LNCAP (cell line): Measurements from ENCODE around the gene ARHGEF37.

Experiments used
- TF ChIP-seq, protein P1 (sequence below): fragments of 450-650 bp; IDR thresholded peaks from 2 replicates; pipeline ENCODE4 v1.5.1; 2017; ENCODE audit warnings: mild to moderate bottlenecking

ARHGEF37 gene

DNA sequence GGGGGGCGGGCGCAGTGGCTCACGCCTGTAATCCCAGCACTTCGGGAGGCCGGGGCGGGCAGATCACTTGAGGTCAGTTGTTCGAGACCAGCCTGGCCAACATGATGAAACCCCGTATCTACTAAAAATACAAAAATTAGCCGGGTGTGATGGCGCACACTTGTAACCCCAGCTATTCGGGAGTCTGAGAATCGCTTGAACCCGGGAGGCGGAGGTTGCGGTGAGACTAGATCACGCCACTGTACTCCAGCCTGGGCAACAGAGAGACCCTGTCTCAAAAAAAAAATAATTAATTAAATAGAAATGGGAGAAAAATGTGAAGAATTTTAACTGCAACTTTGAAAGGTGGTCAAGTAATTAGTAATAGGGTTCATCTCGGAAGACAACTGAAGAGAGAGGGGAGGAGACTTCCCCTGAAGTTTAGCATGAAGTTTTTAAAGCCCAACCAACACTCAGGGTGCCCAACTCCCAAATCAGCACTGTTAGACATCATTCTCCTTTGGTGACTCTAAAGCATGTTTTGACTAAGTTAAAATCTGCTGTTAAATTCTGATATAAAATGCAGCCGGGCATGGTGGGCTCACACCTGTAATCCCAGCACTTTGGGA is 28.6 kb upstream of the ARHGEF37 start:
- TF ChIP-seq, protein P1, sequence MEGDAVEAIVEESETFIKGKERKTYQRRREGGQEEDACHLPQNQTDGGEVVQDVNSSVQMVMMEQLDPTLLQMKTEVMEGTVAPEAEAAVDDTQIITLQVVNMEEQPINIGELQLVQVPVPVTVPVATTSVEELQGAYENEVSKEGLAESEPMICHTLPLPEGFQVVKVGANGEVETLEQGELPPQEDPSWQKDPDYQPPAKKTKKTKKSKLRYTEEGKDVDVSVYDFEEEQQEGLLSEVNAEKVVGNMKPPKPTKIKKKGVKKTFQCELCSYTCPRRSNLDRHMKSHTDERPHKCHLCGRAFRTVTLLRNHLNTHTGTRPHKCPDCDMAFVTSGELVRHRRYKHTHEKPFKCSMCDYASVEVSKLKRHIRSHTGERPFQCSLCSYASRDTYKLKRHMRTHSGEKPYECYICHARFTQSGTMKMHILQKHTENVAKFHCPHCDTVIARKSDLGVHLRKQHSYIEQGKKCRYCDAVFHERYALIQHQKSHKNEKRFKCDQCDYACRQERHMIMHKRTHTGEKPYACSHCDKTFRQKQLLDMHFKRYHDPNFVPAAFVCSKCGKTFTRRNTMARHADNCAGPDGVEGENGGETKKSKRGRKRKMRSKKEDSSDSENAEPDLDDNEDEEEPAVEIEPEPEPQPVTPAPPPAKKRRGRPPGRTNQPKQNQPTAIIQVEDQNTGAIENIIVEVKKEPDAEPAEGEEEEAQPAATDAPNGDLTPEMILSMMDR = no peak

DNA sequence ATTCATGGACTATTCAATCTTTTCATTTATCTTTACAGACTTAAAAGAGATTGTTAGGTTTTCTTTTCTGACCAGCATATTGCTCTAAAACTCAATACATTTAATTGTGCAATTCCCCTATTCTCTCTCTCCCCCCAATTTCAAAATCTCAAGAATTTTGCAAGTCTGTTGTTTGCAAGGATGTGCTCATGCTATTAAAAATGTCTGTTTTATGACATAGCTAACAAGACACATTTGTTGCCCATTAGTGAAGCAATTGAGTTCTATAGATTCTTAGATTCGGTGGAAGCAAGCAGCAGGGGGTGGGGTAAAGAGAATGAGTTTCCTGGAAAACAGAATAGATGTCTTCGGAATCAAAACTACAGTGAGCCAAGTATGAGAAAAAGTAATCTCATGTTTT is 21.6 kb upstream of the ARHGEF37 start:
- TF ChIP-seq, protein P1 = no peak

DNA sequence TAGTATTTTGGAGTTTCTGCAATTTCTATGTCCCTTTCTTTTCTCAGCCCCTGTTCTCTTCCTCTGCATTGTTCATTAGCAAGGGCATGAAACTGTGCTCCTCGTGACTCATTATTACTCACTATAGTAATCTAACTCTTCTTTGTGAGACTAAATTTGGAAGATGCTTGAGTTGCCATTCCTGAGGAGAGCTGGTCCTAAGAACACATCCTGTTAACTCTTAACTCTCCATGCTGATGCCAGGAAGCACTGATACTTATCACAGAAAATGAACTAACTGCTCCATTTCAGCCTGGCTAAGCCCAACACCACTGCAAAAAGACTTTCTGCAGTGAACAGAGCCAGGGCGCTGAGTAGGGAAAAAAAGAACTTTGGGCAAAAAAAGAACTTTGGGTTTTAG is 19.4 kb upstream of the ARHGEF37 start:
- TF ChIP-seq, protein P1 = no peak

DNA sequence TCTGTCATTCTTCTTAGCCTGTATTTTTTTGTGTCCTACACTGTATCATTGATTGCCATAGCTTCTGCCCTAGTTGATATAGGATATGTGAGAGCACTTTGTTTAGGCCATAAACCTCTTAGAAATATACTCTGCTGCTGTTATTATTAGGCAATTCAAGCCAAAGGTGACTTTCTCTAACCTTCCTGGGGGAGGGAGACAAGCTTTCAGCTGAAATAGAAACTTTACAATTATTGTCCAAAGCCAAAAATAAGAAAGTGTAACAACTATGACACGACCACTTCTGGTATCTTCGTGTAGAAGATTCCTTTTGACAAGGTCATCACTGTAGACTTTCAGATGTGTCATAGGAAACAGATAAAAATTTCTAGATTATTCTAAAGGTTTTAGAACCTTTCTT is 17.8 kb upstream of the ARHGEF37 start:
- TF ChIP-seq, protein P1 = no peak

DNA sequence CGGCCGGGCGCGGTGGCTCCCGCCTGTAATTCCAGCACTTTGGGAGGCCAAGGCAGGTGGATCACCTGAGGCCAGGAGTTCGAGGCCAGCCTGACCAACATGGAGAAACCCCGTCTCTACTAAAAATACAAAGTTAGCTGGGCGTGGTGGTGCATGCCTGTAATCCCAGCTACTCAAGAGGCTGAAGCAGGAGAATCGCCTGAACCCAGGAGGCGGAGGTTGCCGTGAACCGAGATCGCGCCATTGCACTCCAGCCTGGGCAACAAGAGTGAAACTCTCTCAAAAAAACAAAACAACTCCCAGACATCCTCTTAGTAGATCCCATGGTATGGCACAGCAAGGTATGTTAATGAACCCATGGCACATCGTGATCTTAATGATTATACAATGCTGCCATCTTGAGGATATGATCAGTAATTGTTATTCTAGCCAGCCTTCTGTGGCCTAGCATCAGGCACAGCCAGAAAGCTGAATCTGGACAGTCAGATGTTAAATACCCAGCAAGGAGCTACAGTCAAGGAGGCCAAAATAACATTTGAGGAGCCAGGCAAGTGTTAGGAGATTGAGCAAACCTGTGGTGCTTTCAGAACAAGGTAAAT is 16.7 kb upstream of the ARHGEF37 start:
- TF ChIP-seq, protein P1 = peak; percentile 64

DNA sequence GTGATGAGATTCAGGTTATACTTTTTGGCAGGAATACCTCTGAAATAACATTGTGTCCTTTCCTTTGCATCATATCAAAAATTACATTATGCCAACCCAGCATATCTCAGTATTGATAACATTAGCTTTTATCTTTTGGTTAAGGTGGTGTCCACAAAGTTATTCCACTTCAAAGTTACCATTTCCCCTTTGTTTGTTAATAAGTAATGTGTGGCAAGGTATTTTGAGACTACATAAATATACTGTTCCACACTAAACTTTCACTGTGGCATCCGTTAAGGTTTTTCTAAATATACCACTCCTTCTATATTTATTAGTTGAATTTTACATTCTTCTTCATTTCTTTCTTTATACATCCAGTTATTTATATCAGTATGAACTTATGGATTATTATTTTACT is 14.1 kb upstream of the ARHGEF37 start:
- TF ChIP-seq, protein P1 = no peak

DNA sequence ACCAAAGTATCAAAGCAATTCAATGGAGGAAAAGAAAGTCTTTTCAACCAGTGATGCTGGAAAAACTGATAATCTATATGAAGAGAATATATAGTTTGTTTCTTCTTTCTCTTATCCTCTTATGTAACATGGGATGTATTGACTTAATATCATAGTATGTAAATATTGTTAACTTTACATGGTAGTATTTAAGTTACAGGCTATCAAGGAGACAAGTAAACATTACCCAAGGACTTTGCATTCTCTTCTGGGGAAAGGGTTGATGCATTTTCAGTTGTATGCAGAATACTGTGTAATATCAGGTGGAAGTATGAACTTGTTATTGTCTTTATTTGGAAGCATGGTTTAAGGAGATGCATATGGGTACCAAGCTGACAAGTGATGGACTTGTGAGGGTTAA is 9.1 kb upstream of the ARHGEF37 start:
- TF ChIP-seq, protein P1 = no peak
